Measurements from ENCODE around the gene MDH1B.

DNA sequence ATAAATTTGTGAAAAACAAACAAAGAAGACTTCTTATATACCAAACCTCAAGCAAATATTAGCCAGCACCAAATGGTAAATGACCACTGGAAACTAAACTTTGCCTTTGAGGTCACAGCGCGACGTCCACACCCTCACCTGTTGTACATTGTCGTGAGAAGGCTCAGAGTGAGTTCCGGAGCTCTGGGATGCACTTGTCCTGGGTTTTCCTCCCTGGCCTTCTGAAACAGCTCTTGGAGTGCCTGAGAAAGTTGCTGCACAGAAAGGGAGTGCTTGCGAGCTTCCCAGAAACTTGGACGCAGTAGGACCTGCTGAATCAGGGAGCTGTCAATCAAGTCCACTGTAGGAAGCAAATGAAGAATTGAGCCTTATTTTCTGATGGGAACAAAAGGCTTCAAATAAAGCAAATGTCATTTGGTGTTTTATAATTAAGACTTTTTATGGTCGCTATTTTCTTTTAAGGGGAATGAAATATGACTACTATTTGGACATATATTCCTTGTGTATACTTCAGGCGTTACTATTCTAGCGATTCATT lies 57.9 kb downstream of the MDH1B start:
- TF ChIP-seq CTCF (IDR thresholded peaks at IDR 0.05), result no peak
- TF ChIP-seq, protein P1, sequence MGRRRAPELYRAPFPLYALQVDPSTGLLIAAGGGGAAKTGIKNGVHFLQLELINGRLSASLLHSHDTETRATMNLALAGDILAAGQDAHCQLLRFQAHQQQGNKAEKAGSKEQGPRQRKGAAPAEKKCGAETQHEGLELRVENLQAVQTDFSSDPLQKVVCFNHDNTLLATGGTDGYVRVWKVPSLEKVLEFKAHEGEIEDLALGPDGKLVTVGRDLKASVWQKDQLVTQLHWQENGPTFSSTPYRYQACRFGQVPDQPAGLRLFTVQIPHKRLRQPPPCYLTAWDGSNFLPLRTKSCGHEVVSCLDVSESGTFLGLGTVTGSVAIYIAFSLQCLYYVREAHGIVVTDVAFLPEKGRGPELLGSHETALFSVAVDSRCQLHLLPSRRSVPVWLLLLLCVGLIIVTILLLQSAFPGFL (CRISPR knock-in tag; IDR thresholded peaks at IDR 0.05; ENCODE audit: borderline replicate concordance), result no peak
- no peak for TF ChIP-seq ZNF416 (CRISPR knock-in tag; IDR thresholded peaks at IDR 0.05)
- TF ChIP-seq KAT7 (CRISPR knock-in tag; IDR thresholded peaks at IDR 0.05; ENCODE audit: borderline replicate concordance), result no peak
- TF ChIP-seq ZNF263 (CRISPR knock-in tag; IDR thresholded peaks at IDR 0.05; ENCODE audit: low read depth), result no peak
- TF ChIP-seq, protein P2, sequence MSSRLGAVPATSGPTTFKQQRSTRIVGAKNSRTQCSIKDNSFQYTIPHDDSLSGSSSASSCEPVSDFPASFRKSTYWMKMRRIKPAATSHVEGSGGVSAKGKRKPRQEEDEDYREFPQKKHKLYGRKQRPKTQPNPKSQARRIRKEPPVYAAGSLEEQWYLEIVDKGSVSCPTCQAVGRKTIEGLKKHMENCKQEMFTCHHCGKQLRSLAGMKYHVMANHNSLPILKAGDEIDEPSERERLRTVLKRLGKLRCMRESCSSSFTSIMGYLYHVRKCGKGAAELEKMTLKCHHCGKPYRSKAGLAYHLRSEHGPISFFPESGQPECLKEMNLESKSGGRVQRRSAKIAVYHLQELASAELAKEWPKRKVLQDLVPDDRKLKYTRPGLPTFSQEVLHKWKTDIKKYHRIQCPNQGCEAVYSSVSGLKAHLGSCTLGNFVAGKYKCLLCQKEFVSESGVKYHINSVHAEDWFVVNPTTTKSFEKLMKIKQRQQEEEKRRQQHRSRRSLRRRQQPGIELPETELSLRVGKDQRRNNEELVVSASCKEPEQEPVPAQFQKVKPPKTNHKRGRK (CRISPR knock-in tag; IDR thresholded peaks at IDR 0.05; ENCODE audit: borderline replicate concordance), result no peak
- no peak for TF ChIP-seq SOX15 (CRISPR knock-in tag; IDR thresholded peaks at IDR 0.05)
